ENCODE data around the gene NPIPA8. TPM values are rescaled to one million over a fixed set of nuclear protein-coding genes. Genes with fewer than 3 reads are reported as not detected.
"Not testable (repeated sequence)": the region's sequence is repeated elsewhere in the genome, so short reads cannot be mapped to it uniquely, and the experiment has no call there.

Gene NPIPA8
- polyA plus RNA-seq, 3 donors from 2014 or later: 0.32 TPM; not detected in 2

DNA sequence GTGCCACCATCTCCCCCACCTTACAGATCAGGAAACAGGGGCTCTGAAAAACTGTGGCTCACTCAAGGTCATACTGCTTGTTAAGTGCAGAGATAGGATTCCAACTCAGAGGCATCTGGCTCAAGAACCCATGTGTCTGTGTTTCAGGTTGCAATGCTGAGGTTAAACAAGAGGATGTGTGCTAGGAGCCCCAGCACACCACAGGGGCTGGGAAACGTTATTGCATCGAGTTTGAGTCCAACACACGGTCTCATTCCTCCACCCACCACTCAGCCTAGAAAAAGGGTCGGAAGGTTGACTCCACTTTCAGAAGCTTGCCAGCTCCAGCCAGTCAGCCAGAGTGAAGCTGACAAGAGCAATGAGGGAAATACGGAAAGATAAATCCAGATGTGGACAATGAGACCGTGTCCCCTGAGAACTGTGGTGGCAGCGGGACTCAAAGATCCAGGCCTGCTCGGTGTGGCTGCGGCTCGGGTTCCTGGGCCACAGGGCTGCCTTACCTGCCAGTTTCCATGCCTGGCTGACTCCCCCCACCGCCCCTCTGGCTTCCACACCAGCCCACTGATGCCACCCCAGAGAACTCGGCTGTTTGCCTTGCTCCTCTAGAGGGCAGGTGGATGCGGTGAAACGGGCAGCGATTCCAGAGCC is 33.4 kb downstream of the NPIPA8 start:
- H3K36me3 Mint-ChIP-seq; H3K27me3 Mint-ChIP-seq (ENCODE audit: low read depth in 3 of 3); H3K27ac Mint-ChIP-seq; DNase-seq; H3K4me1 Mint-ChIP-seq; H3K4me3 Mint-ChIP-seq; H3K9me3 Mint-ChIP-seq: not testable (repeated sequence)

DNA sequence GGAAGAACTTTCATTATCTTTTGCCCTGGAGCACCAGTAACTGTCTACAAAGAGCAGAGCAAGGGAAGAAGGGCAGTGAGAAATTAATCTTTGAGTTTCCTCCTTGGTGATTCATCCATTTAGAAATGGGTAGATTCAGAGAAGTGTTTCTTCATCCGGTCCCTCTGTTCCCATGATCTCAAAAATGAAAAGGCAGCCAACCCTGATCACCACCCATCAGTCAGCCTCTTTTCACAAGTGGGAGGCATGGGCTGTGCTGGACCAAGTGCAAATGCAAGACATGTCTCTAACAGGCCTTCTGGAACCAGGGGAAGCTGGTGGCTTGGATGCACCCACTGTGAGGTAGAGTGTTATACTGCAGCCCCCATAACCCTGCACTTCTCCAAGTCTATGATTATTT is 38.8 kb downstream of the NPIPA8 start:
- not testable (repeated sequence) for H3K9me3 Mint-ChIP-seq; H3K27ac Mint-ChIP-seq; H3K27me3 Mint-ChIP-seq (ENCODE audit: low read depth in 3 of 3); DNase-seq; H3K4me3 Mint-ChIP-seq; H3K4me1 Mint-ChIP-seq; H3K36me3 Mint-ChIP-seq

- not testable (repeated sequence) for H3K36me3 Mint-ChIP-seq; H3K27ac Mint-ChIP-seq; H3K4me3 Mint-ChIP-seq; H3K9me3 Mint-ChIP-seq; H3K4me1 Mint-ChIP-seq; DNase-seq; H3K27me3 Mint-ChIP-seq (ENCODE audit: low read depth in 3 of 3)
These were observed 39.6 kb downstream of the NPIPA8 start for GRCh38 chr16:18296931-18297330.

DNA sequence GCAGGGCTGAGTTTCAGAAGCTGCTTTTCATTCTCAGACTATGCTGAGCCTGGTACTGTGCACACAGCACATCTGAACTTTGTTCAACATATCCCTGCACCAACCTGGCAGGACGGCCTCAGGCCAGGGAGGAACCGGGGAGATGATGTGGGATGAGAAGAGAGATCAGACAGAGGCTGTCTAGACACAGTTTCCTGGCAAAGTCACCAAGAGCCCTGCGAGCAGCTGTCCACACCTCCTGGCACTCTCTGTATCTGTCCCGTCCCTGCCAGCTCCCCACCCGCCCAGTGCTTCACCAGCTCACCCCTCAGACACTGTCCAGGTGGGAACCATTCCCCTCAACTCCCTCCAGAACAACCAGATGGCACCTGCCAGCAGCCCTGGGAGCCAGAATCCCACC is 42.2 kb downstream of the NPIPA8 start:
- H3K4me1 Mint-ChIP-seq; H3K36me3 Mint-ChIP-seq; H3K27ac Mint-ChIP-seq; H3K4me3 Mint-ChIP-seq; H3K27me3 Mint-ChIP-seq (ENCODE audit: low read depth in 3 of 3); DNase-seq; H3K9me3 Mint-ChIP-seq: not testable (repeated sequence)

DNA sequence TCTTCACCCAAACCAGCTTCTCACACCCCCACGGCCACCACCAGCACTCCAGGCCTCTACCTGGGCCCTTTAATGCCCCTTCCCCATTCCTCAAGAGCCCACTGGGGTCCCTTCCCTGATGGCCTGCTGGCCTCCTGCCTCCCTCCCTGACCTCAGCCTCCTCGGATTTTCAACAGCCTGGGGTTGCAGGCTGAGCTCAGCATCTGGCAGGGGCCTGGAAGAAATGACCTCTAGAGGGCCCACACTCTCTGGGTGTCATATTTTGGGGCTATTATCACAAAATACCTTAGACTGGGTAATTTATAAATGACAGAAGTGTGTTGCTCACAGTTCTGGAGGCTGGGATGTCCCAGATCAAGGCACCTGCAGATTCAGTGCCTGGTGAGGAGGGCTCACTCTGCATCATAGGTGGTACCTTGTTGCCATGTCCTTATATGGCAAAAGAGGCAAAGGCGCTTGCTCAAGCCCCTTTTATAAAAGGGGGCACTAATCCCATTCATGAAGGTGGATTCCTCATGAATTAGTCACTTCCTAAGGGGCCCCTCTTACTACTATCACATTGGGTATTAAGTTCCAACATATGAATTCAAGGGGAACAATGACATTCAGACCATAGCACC is 43.1 kb downstream of the NPIPA8 start:
- H3K27me3 Mint-ChIP-seq (ENCODE audit: low read depth in 3 of 3); DNase-seq; H3K27ac Mint-ChIP-seq; H3K4me1 Mint-ChIP-seq; H3K9me3 Mint-ChIP-seq; H3K4me3 Mint-ChIP-seq; H3K36me3 Mint-ChIP-seq: not testable (repeated sequence)

DNA sequence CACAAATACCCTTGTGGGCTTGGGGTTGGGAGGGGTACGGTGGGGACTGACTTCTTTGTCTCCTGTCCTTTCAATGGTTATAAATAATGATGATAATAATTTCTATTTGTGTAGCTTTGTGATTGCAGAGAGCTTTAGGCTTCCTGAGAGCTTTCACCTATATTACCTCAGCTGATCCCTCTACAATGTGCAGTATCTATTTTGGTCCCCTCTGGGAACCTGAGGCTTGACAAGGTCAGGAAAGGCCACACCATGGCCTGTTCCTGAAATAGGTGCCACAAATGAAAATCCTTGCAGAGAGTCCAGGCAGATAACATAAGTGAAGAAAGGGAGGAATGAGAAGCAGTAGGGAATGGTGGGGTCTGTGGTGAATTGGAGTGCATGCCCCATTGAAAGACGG is 45.6 kb downstream of the NPIPA8 start:
- H3K4me3 Mint-ChIP-seq; H3K9me3 Mint-ChIP-seq; DNase-seq; H3K4me1 Mint-ChIP-seq; H3K36me3 Mint-ChIP-seq; H3K27ac Mint-ChIP-seq; H3K27me3 Mint-ChIP-seq (ENCODE audit: low read depth in 3 of 3): not testable (repeated sequence)

GRCh38 chr16:18286342-18286741 is 50.2 kb downstream of the NPIPA8 start:
- not testable (repeated sequence) for H3K27ac Mint-ChIP-seq; H3K9me3 Mint-ChIP-seq; H3K36me3 Mint-ChIP-seq; H3K4me3 Mint-ChIP-seq; H3K4me1 Mint-ChIP-seq; DNase-seq; H3K27me3 Mint-ChIP-seq (ENCODE audit: low read depth in 3 of 3)

DNA sequence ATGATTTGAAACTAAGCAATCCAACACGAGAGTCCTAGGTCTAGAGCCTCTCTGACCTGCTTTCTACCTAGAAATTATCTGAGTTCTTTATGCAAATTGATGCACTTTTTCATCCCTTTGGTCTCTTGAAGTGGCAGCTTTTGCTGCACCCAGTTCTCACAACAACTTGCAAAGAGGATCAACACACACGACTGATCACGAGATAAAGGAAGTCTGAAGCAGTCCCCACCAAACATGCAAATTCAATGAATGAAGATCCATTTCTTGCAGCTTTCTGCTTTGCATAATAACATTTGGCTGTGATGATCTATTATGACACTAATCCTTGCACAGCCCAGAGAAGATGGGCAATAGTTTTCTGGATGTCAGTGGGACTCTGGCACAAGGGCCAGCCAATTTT is 56.2 kb downstream of the NPIPA8 start:
- not testable (repeated sequence) for H3K27ac Mint-ChIP-seq; H3K4me1 Mint-ChIP-seq; H3K9me3 Mint-ChIP-seq; H3K36me3 Mint-ChIP-seq; H3K4me3 Mint-ChIP-seq; H3K27me3 Mint-ChIP-seq (ENCODE audit: low read depth in 3 of 3); DNase-seq

DNA sequence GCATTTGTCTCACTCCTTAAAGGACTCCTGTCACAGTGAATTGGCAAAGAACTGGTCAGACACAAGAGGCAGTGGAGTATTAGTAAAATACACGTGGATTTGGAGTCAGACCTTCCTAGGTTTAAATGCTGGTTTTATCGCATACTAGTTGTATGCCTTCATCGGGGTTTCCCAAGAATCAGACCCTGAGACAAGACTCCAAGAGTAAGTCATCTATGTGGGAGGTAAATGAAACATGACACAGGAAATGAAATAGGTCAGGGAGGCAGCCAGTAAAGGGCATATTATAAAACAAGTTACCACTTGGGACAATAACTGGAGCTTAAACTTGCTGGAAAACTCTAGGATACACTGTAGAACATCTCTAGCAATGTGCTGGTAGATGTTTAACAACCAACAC is 59.8 kb downstream of the NPIPA8 start:
- H3K4me3 Mint-ChIP-seq; H3K27me3 Mint-ChIP-seq (ENCODE audit: low read depth in 3 of 3); H3K27ac Mint-ChIP-seq; H3K9me3 Mint-ChIP-seq; H3K4me1 Mint-ChIP-seq; DNase-seq; H3K36me3 Mint-ChIP-seq: not testable (repeated sequence)

DNA sequence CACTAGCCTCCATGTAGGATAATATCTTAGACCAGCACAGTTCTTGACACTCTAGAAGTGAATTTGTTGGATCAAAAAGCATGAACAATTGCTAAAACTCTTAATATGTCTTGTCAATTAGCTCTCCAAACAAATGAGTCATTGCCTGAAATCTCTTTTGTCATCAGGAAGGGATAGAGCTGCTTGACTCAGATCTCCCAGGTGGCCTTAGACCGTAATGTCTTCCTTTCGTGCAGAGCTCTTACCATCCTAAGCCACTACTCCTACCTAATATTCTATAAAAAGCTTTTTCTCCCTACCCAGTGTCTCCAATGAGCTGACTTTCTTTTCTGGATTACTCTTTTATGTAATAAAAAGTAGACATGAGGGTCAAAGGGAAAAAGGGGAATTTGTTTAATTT is 66.4 kb downstream of the NPIPA8 start:
- not testable (repeated sequence) for H3K4me1 Mint-ChIP-seq; H3K9me3 Mint-ChIP-seq; H3K27ac Mint-ChIP-seq; DNase-seq; H3K4me3 Mint-ChIP-seq; H3K27me3 Mint-ChIP-seq (ENCODE audit: low read depth in 3 of 3); H3K36me3 Mint-ChIP-seq

Other genes starting within 250 kb of the NPIPA8 start
- gene NOMO2, start 225.4 kb upstream of the NPIPA8 start, polyA plus RNA-seq: 10 to 100 TPM; 49.6 to 98.1 (median 85.4) TPM

Measured in immature natural killer cell (primary cell).